MM.1S (cell line): Measurements from ENCODE around the gene FSIP1.

Source experiments
- DNase-seq: peaks from one replicate; pipeline ENCODE4 v3.0.0-alpha.2; 2015
- H2AFZ ChIP-seq: fragments of 300-600 bp; sonication (generic); 2 replicates; pipeline ENCODE4 v1.6.0; 2016; ENCODE audit warnings: antibody characterized with exemption, low read length
- H3F3A ChIP-seq: fragments of 300-600 bp; sonication (generic); 2 replicates; pipeline ENCODE4 v1.6.1; 2016; ENCODE audit warnings: mild to moderate bottlenecking, antibody characterized with exemption, low read length, moderate library complexity, mixed read lengths; ENCODE audit not compliant: insufficient read depth
- H3K27ac ChIP-seq: fragments of 300-600 bp; sonication (generic); 2 replicates; pipeline ENCODE4 v1.5.1; 2016; ENCODE audit warnings: mild to moderate bottlenecking, low read length
- H3K27me3 ChIP-seq: fragments of 300-600 bp; sonication (generic); replicated peaks from 2 replicates; pipeline ENCODE4 v1.6.0; 2016; ENCODE audit warnings: low read length; ENCODE audit not compliant: insufficient read depth
- H3K36me3 ChIP-seq: fragments of 300-600 bp; sonication (generic); replicated peaks from 2 replicates; pipeline ENCODE4 v1.6.1; 2016; ENCODE audit warnings: mild to moderate bottlenecking, low read length, mixed read lengths; ENCODE audit not compliant: insufficient read depth
- H3K4me1 ChIP-seq: fragments of 300-600 bp; sonication (generic); 2 replicates; pipeline ENCODE4 v1.6.1; 2016; ENCODE audit warnings: low read length, mixed read lengths
- H3K4me2 ChIP-seq: fragments of 300-600 bp; sonication (generic); 2 replicates; pipeline ENCODE4 v1.6.0; 2016; ENCODE audit warnings: low read depth, low read length
- H3K4me3 ChIP-seq: fragments of 300-600 bp; sonication (generic); 2 replicates; pipeline ENCODE4 v1.5.1; 2016; ENCODE audit warnings: low read length, mixed read lengths
- H3K79me2 ChIP-seq: fragments of 300-600 bp; sonication (generic); 2 replicates; pipeline ENCODE4 v1.6.1; 2016; ENCODE audit warnings: mixed run types, low read length, mixed read lengths
- H3K9ac ChIP-seq: fragments of 300-600 bp; sonication (generic); 2 replicates; pipeline ENCODE4 v1.6.1; 2016; ENCODE audit warnings: low read length, mixed read lengths
- H3K9me2 ChIP-seq: fragments of 300-600 bp; sonication (generic); replicated peaks from 2 replicates; pipeline ENCODE4 v1.6.1; 2016; ENCODE audit warnings: mild to moderate bottlenecking, low read length, mixed read lengths; ENCODE audit not compliant: insufficient read depth
- H3K9me3 ChIP-seq: fragments of 300-600 bp; sonication (generic); replicated peaks from 2 replicates; pipeline ENCODE4 v1.6.1; 2016; ENCODE audit warnings: mild to moderate bottlenecking, low read length, mixed read lengths; ENCODE audit not compliant: insufficient read depth
- H4K20me1 ChIP-seq: fragments of 300-600 bp; sonication (generic); 2 replicates; pipeline ENCODE4 v1.6.1; 2016; ENCODE audit warnings: mild to moderate bottlenecking, low read length, moderate library complexity, mixed read lengths; ENCODE audit not compliant: insufficient read depth
- EZH2 ChIP-seq: fragments of 300-600 bp; sonication (generic); optimal IDR thresholded peaks from 2 replicates; pipeline ENCODE3; 2017; ENCODE audit warnings: low read depth, mild to moderate bottlenecking, antibody characterized with exemption, low read length, mixed read lengths
- EZH2phosphoT487 ChIP-seq: fragments of 300-600 bp; sonication (generic); IDR thresholded peaks from 2 replicates; pipeline ENCODE4 v1.6.1; 2018; ENCODE audit warnings: antibody characterized with exemption, low read length
- TF ChIP-seq, protein P1 (sequence below): fragments of 300-600 bp; sonication (generic); IDR thresholded peaks from 2 replicates; pipeline ENCODE4 v1.5.1; 2016; ENCODE audit warnings: antibody characterized with exemption, low read length, mixed read lengths

Gene FSIP1

GRCh38 chr15:39578851-39579486 lies 203.7 kb downstream of the FSIP1 start:
- H3K9ac ChIP-seq: no peak overlapping the region
- H3K9me3 ChIP-seq: no peaks in the 10 kb centered on the region
- no peak for DNase-seq
- no peaks in the 10 kb centered on the region for H3K9me2 ChIP-seq
- no peak overlapping the region for H3K27ac ChIP-seq
- H3K36me3 ChIP-seq: no peaks in the 10 kb centered on the region
- TF ChIP-seq, protein P1, sequence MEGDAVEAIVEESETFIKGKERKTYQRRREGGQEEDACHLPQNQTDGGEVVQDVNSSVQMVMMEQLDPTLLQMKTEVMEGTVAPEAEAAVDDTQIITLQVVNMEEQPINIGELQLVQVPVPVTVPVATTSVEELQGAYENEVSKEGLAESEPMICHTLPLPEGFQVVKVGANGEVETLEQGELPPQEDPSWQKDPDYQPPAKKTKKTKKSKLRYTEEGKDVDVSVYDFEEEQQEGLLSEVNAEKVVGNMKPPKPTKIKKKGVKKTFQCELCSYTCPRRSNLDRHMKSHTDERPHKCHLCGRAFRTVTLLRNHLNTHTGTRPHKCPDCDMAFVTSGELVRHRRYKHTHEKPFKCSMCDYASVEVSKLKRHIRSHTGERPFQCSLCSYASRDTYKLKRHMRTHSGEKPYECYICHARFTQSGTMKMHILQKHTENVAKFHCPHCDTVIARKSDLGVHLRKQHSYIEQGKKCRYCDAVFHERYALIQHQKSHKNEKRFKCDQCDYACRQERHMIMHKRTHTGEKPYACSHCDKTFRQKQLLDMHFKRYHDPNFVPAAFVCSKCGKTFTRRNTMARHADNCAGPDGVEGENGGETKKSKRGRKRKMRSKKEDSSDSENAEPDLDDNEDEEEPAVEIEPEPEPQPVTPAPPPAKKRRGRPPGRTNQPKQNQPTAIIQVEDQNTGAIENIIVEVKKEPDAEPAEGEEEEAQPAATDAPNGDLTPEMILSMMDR: no peak
- TF ChIP-seq EZH2phosphoT487 (no peak), EZH2 (no peak)
- H2AFZ ChIP-seq: no peak overlapping the region
- H3K4me2 ChIP-seq: no peak overlapping the region
- no peaks in the 10 kb centered on the region for H3K79me2 ChIP-seq
- H3F3A ChIP-seq: no peaks in the 10 kb centered on the region
- no peak overlapping the region for H3K4me3 ChIP-seq
- H3K27me3 ChIP-seq: peaks cover 8% of the 10 kb centered on the region; the same call in 1 of the 2 replicates
- H3K4me1 ChIP-seq: no peaks in the 10 kb centered on the region
- no peaks in the 10 kb centered on the region for H4K20me1 ChIP-seq

- Histone ChIP-seq H3K9ac (no peak overlapping the region), H3K36me3 (no peaks in the 10 kb centered on the region), H2AFZ (no peak overlapping the region), H3K4me1 (no peaks in the 10 kb centered on the region), H3K4me3 (no peak overlapping the region), H4K20me1 (no peaks in the 10 kb centered on the region), H3K27ac (no peak overlapping the region), H3K9me3 (no peaks in the 10 kb centered on the region), H3K27me3 (no peaks in the 10 kb centered on the region), H3F3A (no peaks in the 10 kb centered on the region), H3K9me2 (no peaks in the 10 kb centered on the region), H3K79me2 (no peaks in the 10 kb centered on the region), H3K4me2 (no peak overlapping the region)
- DNase-seq: no peak
- TF ChIP-seq, protein P1: no peak
- TF ChIP-seq EZH2phosphoT487: no peak
- no peak for TF ChIP-seq EZH2
These were observed 207.5 kb downstream of the FSIP1 start for GRCh38 chr15:39575180-39575579.

GRCh38 chr15:39574427-39574826 lies 208.2 kb downstream of the FSIP1 start:
- no peak overlapping the region for H3K27ac ChIP-seq
- H3K9me2 ChIP-seq: no peaks in the 10 kb centered on the region
- H3K36me3 ChIP-seq: no peaks in the 10 kb centered on the region
- no peak overlapping the region for H3K4me2 ChIP-seq
- H3K4me1 ChIP-seq: no peaks in the 10 kb centered on the region
- H4K20me1 ChIP-seq: no peaks in the 10 kb centered on the region
- no peak for TF ChIP-seq EZH2
- H3K79me2 ChIP-seq: no peaks in the 10 kb centered on the region
- no peaks in the 10 kb centered on the region for H3F3A ChIP-seq
- no peak overlapping the region for H3K9ac ChIP-seq
- no peak overlapping the region for H3K4me3 ChIP-seq
- H3K9me3 ChIP-seq: no peaks in the 10 kb centered on the region
- DNase-seq: no peak
- H3K27me3 ChIP-seq: no peaks in the 10 kb centered on the region
- H2AFZ ChIP-seq: no peak overlapping the region

DNA sequence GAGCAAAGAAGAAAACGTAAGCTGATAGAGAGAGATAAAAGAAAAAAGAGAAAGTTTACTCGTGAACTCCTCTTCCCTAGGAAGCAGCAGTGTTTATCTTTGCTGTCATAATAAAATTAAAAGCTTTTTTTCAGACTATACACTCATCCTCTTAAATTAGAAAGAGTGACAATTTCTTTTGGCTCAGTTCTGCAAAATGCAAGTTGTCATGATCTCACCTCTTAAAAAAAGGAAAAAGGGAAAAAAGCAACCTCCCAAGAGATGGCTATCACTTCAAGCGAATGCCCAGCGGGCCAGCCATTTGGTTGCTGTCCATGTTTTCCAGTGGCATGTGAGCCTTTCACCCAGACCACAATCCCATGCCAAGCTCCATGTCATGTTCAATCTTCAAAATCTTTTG lies 208.8 kb downstream of the FSIP1 start:
- Histone ChIP-seq H2AFZ (no peak overlapping the region), H3K4me1 (no peaks in the 10 kb centered on the region), H3K9me2 (no peaks in the 10 kb centered on the region), H3K9me3 (no peaks in the 10 kb centered on the region), H3K36me3 (no peaks in the 10 kb centered on the region), H3K27ac (no peak overlapping the region), H3F3A (no peaks in the 10 kb centered on the region), H4K20me1 (no peaks in the 10 kb centered on the region), H3K9ac (no peak overlapping the region), H3K27me3 (no peaks in the 10 kb centered on the region), H3K4me2 (no peak overlapping the region), H3K79me2 (no peaks in the 10 kb centered on the region), H3K4me3 (no peak overlapping the region)
- DNase-seq: no peak
- TF ChIP-seq EZH2phosphoT487 (no peak), EZH2 (no peak)
- TF ChIP-seq, protein P1: no peak
